NOMO-1 (cell line): ENCODE results near the gene SFI1.

Experiments used
- DNase-seq, 2 experiments: peaks; one replicate each; lab custom pipeline; 2025; ENCODE audit not compliant: unreplicated experiment in 2 of 2; lab: John Stamatoyannopoulos, UW

The SFI1 gene

GRCh38 chr22:31630331-31631329 lies 134.3 kb downstream of the SFI1 start:
- DNase-seq: peak; percentile 83 to 87

- no peak for DNase-seq
Observed at GRCh38 chr22:31631436-31631835, 135.1 kb downstream of the SFI1 start.

- no peak for DNase-seq
Observed at GRCh38 chr22:31635638-31636306, 139.4 kb downstream of the SFI1 start.

- DNase-seq: peak; percentile 72 to 74
Observed at GRCh38 chr22:31637447-31637890, 141.1 kb downstream of the SFI1 start.

GRCh38 chr22:31637891-31638618 lies 141.7 kb downstream of the SFI1 start:
- peak; percentile 88 for DNase-seq

- peak in 1 of 2 experiments; percentile 60 for DNase-seq
Observed at GRCh38 chr22:31639436-31640039, 143.2 kb downstream of the SFI1 start.

- no peak for DNase-seq
Observed at GRCh38 chr22:31646186-31647019, 150.1 kb downstream of the SFI1 start.

- no peak for DNase-seq
Observed at GRCh38 chr22:31647066-31647465, 150.7 kb downstream of the SFI1 start.

GRCh38 chr22:31647523-31648320 lies 151.4 kb downstream of the SFI1 start:
- DNase-seq: no peak

- DNase-seq: no peak
Observed at GRCh38 chr22:31650391-31650790, 154.1 kb downstream of the SFI1 start.

- DNase-seq: no peak
Observed at GRCh38 chr22:31651664-31652063, 155.3 kb downstream of the SFI1 start.

GRCh38 chr22:31652088-31652487 lies 155.8 kb downstream of the SFI1 start:
- DNase-seq: no peak

- no peak for DNase-seq
Observed at GRCh38 chr22:31652911-31653684, 156.8 kb downstream of the SFI1 start.

GRCh38 chr22:31653944-31654343 lies 157.6 kb downstream of the SFI1 start:
- no peak for DNase-seq

GRCh38 chr22:31654408-31654807 lies 158.1 kb downstream of the SFI1 start:
- DNase-seq: no peak

GRCh38 chr22:31659246-31659645 lies 162.9 kb downstream of the SFI1 start:
- no peak for DNase-seq

GRCh38 chr22:31660860-31661341 lies 164.6 kb downstream of the SFI1 start:
- peak; percentile 42 to 79 for DNase-seq
